ENCODE data around the gene GNA15.

The GNA15 gene

DNA sequence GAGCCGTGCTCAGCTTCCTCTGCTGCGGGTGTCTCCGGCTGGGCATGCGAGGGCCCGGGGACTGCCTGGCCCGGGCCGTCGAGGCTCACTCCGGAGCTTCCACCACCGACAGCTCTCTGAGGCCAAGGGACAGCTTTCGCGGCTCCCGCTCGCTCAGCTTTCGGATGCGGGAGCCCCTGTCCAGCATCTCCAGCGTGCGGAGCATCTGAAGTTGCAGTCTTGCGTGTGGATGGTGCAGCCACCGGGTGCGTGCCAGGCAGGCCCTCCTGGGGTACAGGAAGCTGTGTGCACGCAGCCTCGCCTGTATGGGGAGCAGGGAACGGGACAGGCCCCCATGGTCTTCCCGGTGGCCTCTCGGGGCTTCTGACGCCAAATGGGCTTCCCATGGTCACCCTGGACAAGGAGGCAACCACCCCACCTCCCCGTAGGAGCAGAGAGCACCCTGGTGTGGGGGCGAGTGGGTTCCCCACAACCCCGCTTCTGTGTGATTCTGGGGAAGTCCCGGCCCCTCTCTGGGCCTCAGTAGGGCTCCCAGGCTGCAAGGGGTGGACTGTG lies 44.0 kb downstream of the GNA15 start:
- Histone ChIP-seq H3K4me1 (ENCODE audit: control insufficient read depth, insufficient read depth, low read length) (no peaks in the 10 kb centered on the region), H3K9me3 (ENCODE audit: control insufficient read depth, insufficient read depth, low read depth, low read length) (no peaks in the 10 kb centered on the region), H3K27ac (ENCODE audit: low read depth, low read length) (no peak overlapping the region), H3K4me3 (ENCODE audit: low read depth, low read length) (no peak overlapping the region), H3K36me3 (ENCODE audit: control insufficient read depth, insufficient read depth, low read length) (no peaks in the 10 kb centered on the region), H3K9ac (ENCODE audit: low read length) (no peak overlapping the region), H3K27me3 (ENCODE audit: control insufficient read depth, insufficient read depth, low read length) (no peaks in the 10 kb centered on the region)

GRCh38 chr19:3183721-3184641 lies 48.1 kb downstream of the GNA15 start:
- Histone ChIP-seq H3K27me3 (ENCODE audit: control insufficient read depth, insufficient read depth, low read length) (no peaks in the 10 kb centered on the region), H3K27ac (ENCODE audit: low read depth, low read length) (no peak overlapping the region), H3K36me3 (ENCODE audit: control insufficient read depth, insufficient read depth, low read length) (peaks cover 3% of the 10 kb centered on the region; the same call in 1 of the 2 replicates), H3K9ac (ENCODE audit: low read length) (no peak overlapping the region), H3K4me3 (ENCODE audit: low read depth, low read length) (no peak overlapping the region), H3K4me1 (ENCODE audit: control insufficient read depth, insufficient read depth, low read length) (peaks cover 8% of the 10 kb centered on the region), H3K9me3 (ENCODE audit: control insufficient read depth, insufficient read depth, low read depth, low read length) (no peaks in the 10 kb centered on the region)

GRCh38 chr19:3184847-3185460 lies 49.1 kb downstream of the GNA15 start:
- H3K9me3 ChIP-seq (ENCODE audit: control insufficient read depth, insufficient read depth, low read depth, low read length), result no peaks in the 10 kb centered on the region
- no peaks in the 10 kb centered on the region for H3K27me3 ChIP-seq (ENCODE audit: control insufficient read depth, insufficient read depth, low read length)
- peak overlapping the region; percentile 68 for H3K4me3 ChIP-seq (ENCODE audit: low read depth, low read length)
- H3K4me1 ChIP-seq (ENCODE audit: control insufficient read depth, insufficient read depth, low read length), result peaks cover 13% of the 10 kb centered on the region
- H3K36me3 ChIP-seq (ENCODE audit: control insufficient read depth, insufficient read depth, low read length), result peaks cover 3% of the 10 kb centered on the region; the same call in 1 of the 2 replicates
- no peak overlapping the region for H3K9ac ChIP-seq (ENCODE audit: low read length)
- peak overlapping the region; percentile 72; the same call in 1 of the 2 replicates for H3K27ac ChIP-seq (ENCODE audit: low read depth, low read length)

DNA sequence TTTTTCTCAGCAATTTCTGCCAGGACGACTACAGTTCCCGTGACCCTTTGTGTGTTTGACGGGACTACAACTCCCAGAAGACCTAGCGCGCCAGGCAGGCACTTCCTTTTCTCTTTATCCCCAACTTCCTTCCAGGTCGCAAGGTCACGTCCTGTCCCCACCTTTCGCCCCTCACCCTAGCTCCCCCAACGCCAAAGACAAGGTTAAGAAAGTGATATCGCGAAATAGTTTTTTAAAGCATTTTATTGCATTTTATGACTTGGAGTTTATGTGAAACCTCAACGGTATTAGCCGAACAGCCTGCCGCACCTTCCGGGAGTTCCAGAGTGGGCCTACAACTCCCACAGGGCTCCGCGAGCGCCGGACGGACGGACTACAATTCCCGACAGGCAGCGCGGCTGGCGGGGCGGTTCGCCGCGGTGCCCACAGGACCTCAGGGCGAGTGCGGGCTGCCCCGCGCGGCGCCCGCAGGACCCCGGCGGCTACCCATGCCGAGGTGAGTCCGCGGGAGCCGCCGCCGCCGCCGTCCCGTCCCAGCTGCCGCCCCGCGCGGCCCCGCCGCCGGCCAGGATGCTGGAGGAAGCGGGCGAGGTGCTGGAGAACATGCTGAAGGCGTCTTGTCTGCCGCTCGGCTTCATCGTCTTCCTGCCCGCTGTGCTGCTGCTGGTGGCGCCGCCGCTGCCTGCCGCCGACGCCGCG lies 49.8 kb downstream of the GNA15 start, which contains the start of gene NCLN:
NCLN (plus strand) TSS at position 470 of the 699 bp plus-strand sequence; CDS start at position 571, 101 bp downstream.
- H3K9me3 ChIP-seq (ENCODE audit: control insufficient read depth, insufficient read depth, low read depth, low read length), result no peaks in the 10 kb centered on the region
- peak within 1 kb of the TSS; percentile 73 for H3K27ac ChIP-seq (ENCODE audit: low read depth, low read length)
- peak within 1 kb of the TSS; percentile 68 for H3K4me3 ChIP-seq (ENCODE audit: low read depth, low read length)
- H3K9ac ChIP-seq (ENCODE audit: low read length), result peak within 1 kb of the TSS; percentile 93
- H3K27me3 ChIP-seq (ENCODE audit: control insufficient read depth, insufficient read depth, low read length), result no peaks in the 10 kb centered on the region
- peaks cover 13% of the 10 kb centered on the region for H3K4me1 ChIP-seq (ENCODE audit: control insufficient read depth, insufficient read depth, low read length)
- peaks cover 3% of the 10 kb centered on the region; the same call in 1 of the 2 replicates for H3K36me3 ChIP-seq (ENCODE audit: control insufficient read depth, insufficient read depth, low read length)

DNA sequence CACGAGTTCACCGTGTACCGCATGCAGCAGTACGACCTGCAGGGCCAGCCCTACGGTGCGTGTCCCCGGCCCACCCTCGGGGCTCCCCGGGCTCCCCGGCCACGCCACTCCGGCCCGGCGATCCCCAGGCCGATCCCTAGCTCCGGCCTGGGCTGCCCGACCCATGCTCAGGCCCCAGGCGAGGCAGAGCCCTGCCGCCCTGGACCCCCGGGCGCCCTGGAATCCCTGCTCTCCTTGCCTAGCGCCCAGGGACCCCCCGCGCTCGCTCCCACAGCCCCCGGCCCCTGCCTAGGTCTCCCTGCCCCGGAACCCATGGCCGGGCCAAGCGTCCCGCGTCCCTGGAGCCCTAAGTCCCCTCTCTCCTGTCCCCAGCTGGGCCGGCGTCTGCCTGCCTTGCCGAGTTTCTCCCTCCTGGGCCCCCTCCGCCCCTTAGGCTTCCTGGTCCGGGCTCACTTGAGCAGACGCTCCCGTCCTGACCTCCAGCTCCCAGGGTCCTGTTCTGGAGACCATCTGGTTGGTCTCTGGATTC lies 50.4 kb downstream of the GNA15 start:
- peak overlapping the region; percentile 93 for H3K9ac ChIP-seq (ENCODE audit: low read length)
- H3K36me3 ChIP-seq (ENCODE audit: control insufficient read depth, insufficient read depth, low read length), result peaks cover 7% of the 10 kb centered on the region; the same call in 1 of the 2 replicates
- H3K9me3 ChIP-seq (ENCODE audit: control insufficient read depth, insufficient read depth, low read depth, low read length), result no peaks in the 10 kb centered on the region
- H3K27ac ChIP-seq (ENCODE audit: low read depth, low read length), result peak overlapping the region; percentile 73; the same call in 1 of the 2 replicates
- no peaks in the 10 kb centered on the region for H3K27me3 ChIP-seq (ENCODE audit: control insufficient read depth, insufficient read depth, low read length)
- H3K4me3 ChIP-seq (ENCODE audit: low read depth, low read length), result peak overlapping the region; percentile 68
- H3K4me1 ChIP-seq (ENCODE audit: control insufficient read depth, insufficient read depth, low read length), result peaks cover 13% of the 10 kb centered on the region

DNA sequence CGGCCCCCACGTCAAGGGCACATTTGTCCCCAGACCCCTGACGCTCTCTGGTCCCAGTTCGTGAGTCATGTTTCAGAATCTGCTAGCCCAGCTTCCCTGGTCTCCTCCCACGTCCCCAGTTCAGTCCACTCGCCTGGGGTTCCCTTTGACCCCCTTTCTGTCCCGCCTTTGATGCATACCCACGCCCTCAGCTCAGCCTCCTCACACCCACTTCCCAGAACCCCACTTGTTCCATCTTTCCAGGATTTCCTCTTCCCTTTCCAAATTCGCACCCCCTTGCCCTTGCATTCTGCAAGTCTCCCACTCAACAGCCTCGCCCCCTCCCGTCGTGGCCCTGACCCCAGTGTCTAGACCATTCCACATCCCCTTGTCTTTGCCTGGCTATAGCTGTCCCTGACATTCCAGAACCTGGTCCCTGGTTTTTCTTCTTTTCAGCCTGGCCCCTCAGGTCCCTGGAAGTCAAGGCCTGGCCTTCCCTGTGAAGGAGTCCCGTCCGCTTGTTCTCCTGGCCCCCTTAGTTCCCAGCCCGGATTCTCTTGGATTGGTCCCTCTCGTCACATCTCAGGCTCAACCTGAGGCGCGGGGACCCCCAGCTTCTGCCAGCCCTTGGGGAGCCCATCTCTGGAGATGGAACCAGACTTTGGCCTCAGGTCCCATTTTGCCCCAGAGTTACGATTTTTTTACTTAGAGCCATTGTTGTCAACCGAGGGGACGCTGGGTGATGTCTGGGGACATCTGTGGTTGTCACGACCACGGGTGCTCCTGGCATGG lies 51.2 kb downstream of the GNA15 start:
- peaks cover 13% of the 10 kb centered on the region for H3K4me1 ChIP-seq (ENCODE audit: control insufficient read depth, insufficient read depth, low read length)
- H3K4me3 ChIP-seq (ENCODE audit: low read depth, low read length), result peak overlapping the region; percentile 68
- no peaks in the 10 kb centered on the region for H3K27me3 ChIP-seq (ENCODE audit: control insufficient read depth, insufficient read depth, low read length)
- H3K36me3 ChIP-seq (ENCODE audit: control insufficient read depth, insufficient read depth, low read length), result peaks cover 7% of the 10 kb centered on the region; the same call in 1 of the 2 replicates
- H3K27ac ChIP-seq (ENCODE audit: low read depth, low read length), result no peak overlapping the region
- H3K9me3 ChIP-seq (ENCODE audit: control insufficient read depth, insufficient read depth, low read depth, low read length), result no peaks in the 10 kb centered on the region
- peak overlapping the region; percentile 93 for H3K9ac ChIP-seq (ENCODE audit: low read length)

DNA sequence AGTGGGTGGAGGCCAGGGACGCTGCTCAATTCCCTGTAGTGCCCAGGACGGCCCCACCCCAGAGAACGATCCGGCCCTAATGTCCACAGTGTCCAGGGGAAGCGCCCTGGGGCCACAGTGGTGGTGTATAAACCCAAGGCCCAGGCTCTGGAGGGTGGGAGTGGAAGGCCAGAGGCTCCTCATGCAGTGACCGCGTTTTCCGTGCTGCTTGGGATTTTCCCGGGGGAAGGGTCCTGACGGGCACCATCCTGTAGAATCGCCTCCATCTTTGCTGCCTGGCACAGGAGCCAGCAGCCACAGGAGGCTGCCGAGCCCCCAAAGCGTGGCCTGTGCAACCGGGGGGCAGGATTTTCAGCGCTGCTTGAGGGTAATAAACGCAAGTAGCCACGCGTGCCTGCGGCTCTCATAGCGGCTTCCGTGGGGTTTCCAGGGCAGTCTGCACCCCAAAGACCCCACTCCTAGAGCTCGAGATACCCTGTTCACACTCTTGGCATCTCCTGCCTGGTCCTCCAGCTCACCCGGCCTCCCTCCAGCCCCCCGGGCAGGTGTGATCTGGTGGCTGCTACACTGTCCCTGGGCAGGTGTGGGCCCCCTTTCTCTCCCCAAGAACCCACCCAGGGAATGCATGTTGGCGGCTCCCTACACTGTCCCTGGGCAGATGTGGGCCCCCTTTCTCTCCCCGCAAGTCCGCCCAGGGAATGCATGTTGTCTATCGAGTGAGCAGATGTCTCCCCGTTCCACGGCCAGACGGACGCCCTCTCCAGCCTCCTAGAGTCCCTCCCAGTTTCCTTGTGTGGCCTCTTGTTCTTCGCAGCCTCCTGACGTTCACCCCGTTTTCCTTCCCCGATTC lies 52.1 kb downstream of the GNA15 start:
- peaks cover 13% of the 10 kb centered on the region for H3K4me1 ChIP-seq (ENCODE audit: control insufficient read depth, insufficient read depth, low read length)
- peak overlapping the region; percentile 68; the same call in 1 of the 2 replicates for H3K4me3 ChIP-seq (ENCODE audit: low read depth, low read length)
- peak overlapping the region; percentile 30 for H3K9ac ChIP-seq (ENCODE audit: low read length)
- no peaks in the 10 kb centered on the region for H3K27me3 ChIP-seq (ENCODE audit: control insufficient read depth, insufficient read depth, low read length)
- no peaks in the 10 kb centered on the region for H3K9me3 ChIP-seq (ENCODE audit: control insufficient read depth, insufficient read depth, low read depth, low read length)
- peaks cover 10% of the 10 kb centered on the region; the same call in 1 of the 2 replicates for H3K36me3 ChIP-seq (ENCODE audit: control insufficient read depth, insufficient read depth, low read length)
- no peak overlapping the region for H3K27ac ChIP-seq (ENCODE audit: low read depth, low read length)

GRCh38 chr19:3188627-3189596 lies 53.1 kb downstream of the GNA15 start:
- Histone ChIP-seq H3K9me3 (ENCODE audit: control insufficient read depth, insufficient read depth, low read depth, low read length) (no peaks in the 10 kb centered on the region), H3K4me3 (ENCODE audit: low read depth, low read length) (no peak overlapping the region), H3K4me1 (ENCODE audit: control insufficient read depth, insufficient read depth, low read length) (peaks cover 13% of the 10 kb centered on the region), H3K36me3 (ENCODE audit: control insufficient read depth, insufficient read depth, low read length) (peaks cover 18% of the 10 kb centered on the region; the same call in 1 of the 2 replicates), H3K27me3 (ENCODE audit: control insufficient read depth, insufficient read depth, low read length) (no peaks in the 10 kb centered on the region), H3K27ac (ENCODE audit: low read depth, low read length) (no peak overlapping the region), H3K9ac (ENCODE audit: low read length) (no peak overlapping the region)
